HepG2 (cell line): ENCODE results near the gene ZNF75A. TPM values are rescaled to one million over a fixed set of nuclear protein-coding genes. Genes with fewer than 3 reads are reported as not detected.

Source experiments
- ATF7 ChIP-seq, 2 experiments: fragments of 450-650 bp in 1 of 2; sonication (generic) in 1 of 2; formaldehyde crosslinking in 1 of 2; IDR thresholded peaks; 2 replicates each; pipeline versions ENCODE4 v1.4.0 to v1.6.1; 2016 to 2020; ENCODE audit warnings: antibody characterized with exemption in 1 of 2, mild to moderate bottlenecking in 1 of 2, missing genetic modification reagents in 1 of 2
- FOXA3 ChIP-seq: IDR thresholded peaks from 2 replicates; pipeline ENCODE4 v1.6.1; 2016; ENCODE audit warnings: missing genetic modification reagents, missing compliant biosample characterization
- ISL2 ChIP-seq: sonication (generic); formaldehyde crosslinking; IDR thresholded peaks from 2 replicates; pipeline ENCODE4 v1.5.0; 2020; ENCODE audit warnings: missing genetic modification reagents
- MXI1 ChIP-seq: IDR thresholded peaks from 3 replicates; pipeline ENCODE4 v1.6.1; 2012; ENCODE audit warnings: low read depth, low read length, inconsistent platforms, borderline replicate concordance
- SMAD1 ChIP-seq: sonication (generic); formaldehyde crosslinking; IDR thresholded peaks from 2 replicates; pipeline ENCODE4 v1.4.0; 2020; ENCODE audit warnings: missing genetic modification reagents, low read depth, mild to moderate bottlenecking, borderline replicate concordance
- SNAI1 ChIP-seq: sonication (generic); formaldehyde crosslinking; IDR thresholded peaks from 2 replicates; pipeline ENCODE4 v1.5.0; 2020; ENCODE audit warnings: mild to moderate bottlenecking, missing genetic modification reagents, borderline replicate concordance
- TCF7 ChIP-seq: sonication (generic); IDR thresholded peaks from 2 replicates; pipeline ENCODE4 v1.6.1; 2016; ENCODE audit warnings: antibody characterized with exemption, low read depth
- ZBTB3 ChIP-seq: sonication (generic); formaldehyde crosslinking; IDR thresholded peaks from 2 replicates; pipeline ENCODE4 v1.4.0; 2020; ENCODE audit warnings: low read depth, mild to moderate bottlenecking, moderate library complexity, missing genetic modification reagents, borderline replicate concordance
- ZBTB8A ChIP-seq: sonication (generic); formaldehyde crosslinking; IDR thresholded peaks from 2 replicates; pipeline ENCODE4 v1.4.0; 2020; ENCODE audit warnings: mild to moderate bottlenecking, low read depth, missing genetic modification reagents, borderline replicate concordance
- ZFP91 ChIP-seq: sonication (generic); formaldehyde crosslinking; IDR thresholded peaks from 2 replicates; pipeline ENCODE4 v1.9.0; 2022; ENCODE audit warnings: missing genetic modification reagents, mild to moderate bottlenecking, borderline replicate concordance
- ZHX2 ChIP-seq, 2 experiments: sonication (generic) in 1 of 2; formaldehyde crosslinking in 1 of 2; IDR thresholded peaks; 2 replicates each; pipeline versions ENCODE4 v1.6.1 to v1.9.0; 2014 to 2022; ENCODE audit warnings: antibody characterized with exemption in 1 of 2, borderline replicate concordance in 1 of 2, inconsistent platforms in 1 of 2, low read depth in 1 of 2, missing genetic modification reagents in 1 of 2
- ZNF550 ChIP-seq: sonication (generic); formaldehyde crosslinking; IDR thresholded peaks from 2 replicates; pipeline ENCODE4 v1.4.0; 2020; ENCODE audit warnings: mild to moderate bottlenecking, missing genetic modification reagents, borderline replicate concordance
- ZNF605 ChIP-seq: sonication (generic); formaldehyde crosslinking; IDR thresholded peaks from 2 replicates; pipeline ENCODE4 v1.8.0; 2022; ENCODE audit warnings: mild to moderate bottlenecking, missing genetic modification reagents
- ZNF737 ChIP-seq: sonication (generic); formaldehyde crosslinking; IDR thresholded peaks from 2 replicates; pipeline ENCODE4 v1.5.0; 2020; ENCODE audit warnings: missing genetic modification reagents, mild to moderate bottlenecking, borderline replicate concordance
- ZNF816 ChIP-seq: sonication (generic); formaldehyde crosslinking; IDR thresholded peaks from 2 replicates; pipeline ENCODE4 v1.8.0; 2022; ENCODE audit warnings: missing genetic modification reagents, mild to moderate bottlenecking, borderline replicate concordance
- polyA plus RNA-seq, 8 experiments: library from polyadenylated mRNA; depleted of rRNA in 3 of 8; stranded (reverse) in 7 of 8; unstranded in 1 of 8; fragments of >200 nt; fragmentation: Illumina TruSeq in 4 of 8; extraction: Trizol in 4 of 8; gene quantifications; 2 replicates each; pipeline versions ENCODE4 v1.2.1 to v1.2.3, GENCODE V29; 2011 to 2016; ENCODE audit warnings: low read depth in 4 of 8, missing spikeins in 1 of 8, mixed read lengths in 1 of 8; ENCODE audit not compliant: insufficient read depth in 1 of 8
- total RNA-seq, 5 experiments: library from RNA; depleted of rRNA; stranded (reverse); fragments of >200 nt; fragmentation: Illumina TruSeq; extraction: Trizol; gene quantifications; 2 replicates each; pipeline ENCODE4 v1.2.3, GENCODE V29; 2016; ENCODE audit warnings: low read depth in 1 of 5
- TF ChIP-seq, protein P1 (sequence below): sonication (generic); formaldehyde crosslinking; IDR thresholded peaks from 2 replicates; pipeline ENCODE4 v1.4.0; 2020; ENCODE audit warnings: missing genetic modification reagents

The ZNF75A gene
- total and polyA plus RNA-seq, 2 of the 13 experiments (the other 11 are each of a cell fraction or from before 2014, with no cell fraction given), result 1.4 to 2.1 TPM

DNA sequence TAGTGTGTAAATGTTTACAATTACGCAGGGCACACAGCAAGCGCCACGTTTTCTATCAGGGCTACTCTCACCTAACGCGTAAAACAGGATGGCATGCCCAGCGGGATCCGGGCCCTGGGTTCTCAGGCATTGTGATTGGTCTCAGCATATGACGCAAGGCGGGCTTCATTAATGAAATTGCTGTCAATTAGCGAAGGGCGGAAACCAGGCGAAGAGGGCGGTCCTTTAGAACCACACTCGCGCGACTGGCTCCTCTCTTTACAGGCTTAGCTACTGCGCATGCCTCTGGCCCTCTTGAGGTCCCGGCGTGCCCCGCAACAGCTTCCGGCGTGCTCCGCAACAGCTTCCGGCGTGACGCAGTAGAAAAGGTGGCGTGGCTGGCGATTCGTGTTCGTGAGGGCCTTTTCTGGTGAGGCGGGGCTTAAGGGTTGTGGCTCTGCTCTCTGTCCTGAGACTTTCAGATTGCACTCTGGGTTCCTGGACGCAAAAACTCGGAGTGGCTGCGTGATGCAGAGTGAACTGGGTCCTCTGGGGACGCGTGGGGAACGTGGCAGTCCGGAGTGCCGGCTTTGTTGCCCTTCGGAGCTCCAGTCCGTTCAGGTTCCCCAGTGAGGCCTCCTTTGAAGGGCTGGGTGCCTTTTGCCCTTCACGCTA, 59.6 kb downstream of the ZNF75A start (continued):
- TF ChIP-seq ZHX2 (IDR thresholded peaks at IDR 0.05; ENCODE audit: low read depth) (peak; percentile 70; the same call in 1 of the 2 replicates), ZHX2 (CRISPR knock-in tag; IDR thresholded peaks at IDR 0.05; ENCODE audit: borderline replicate concordance) (no peak), FOXA3 (no peak), ISL2 (peak; percentile 37; the same call in 1 of the 2 replicates), SMAD1 (CRISPR knock-in tag) (no peak), ZNF550 (CRISPR knock-in tag) (no peak), SNAI1 (CRISPR knock-in tag) (no peak), MXI1 (peak; percentile 83; the same call in 1 of the 3 replicates), TCF7 (no peak), ATF7 (IDR thresholded peaks at IDR 0.05) (0 out of 2 replicates have a peak, but pooled peaks have one; percentile 23), ATF7 (CRISPR knock-in tag; IDR thresholded peaks at IDR 0.05) (0 out of 2 replicates have a peak, but pooled peaks have one; percentile 32), ZBTB8A (no peak), ZFP91 (CRISPR knock-in tag) (peak; percentile 56; the same call in 1 of the 2 replicates), ZNF816 (CRISPR knock-in tag) (no peak), ZBTB3 (CRISPR knock-in tag) (no peak), ZNF737 (CRISPR knock-in tag) (no peak), ZNF605 (CRISPR knock-in tag) (peak; percentile 90)
- TF ChIP-seq, protein P1, sequence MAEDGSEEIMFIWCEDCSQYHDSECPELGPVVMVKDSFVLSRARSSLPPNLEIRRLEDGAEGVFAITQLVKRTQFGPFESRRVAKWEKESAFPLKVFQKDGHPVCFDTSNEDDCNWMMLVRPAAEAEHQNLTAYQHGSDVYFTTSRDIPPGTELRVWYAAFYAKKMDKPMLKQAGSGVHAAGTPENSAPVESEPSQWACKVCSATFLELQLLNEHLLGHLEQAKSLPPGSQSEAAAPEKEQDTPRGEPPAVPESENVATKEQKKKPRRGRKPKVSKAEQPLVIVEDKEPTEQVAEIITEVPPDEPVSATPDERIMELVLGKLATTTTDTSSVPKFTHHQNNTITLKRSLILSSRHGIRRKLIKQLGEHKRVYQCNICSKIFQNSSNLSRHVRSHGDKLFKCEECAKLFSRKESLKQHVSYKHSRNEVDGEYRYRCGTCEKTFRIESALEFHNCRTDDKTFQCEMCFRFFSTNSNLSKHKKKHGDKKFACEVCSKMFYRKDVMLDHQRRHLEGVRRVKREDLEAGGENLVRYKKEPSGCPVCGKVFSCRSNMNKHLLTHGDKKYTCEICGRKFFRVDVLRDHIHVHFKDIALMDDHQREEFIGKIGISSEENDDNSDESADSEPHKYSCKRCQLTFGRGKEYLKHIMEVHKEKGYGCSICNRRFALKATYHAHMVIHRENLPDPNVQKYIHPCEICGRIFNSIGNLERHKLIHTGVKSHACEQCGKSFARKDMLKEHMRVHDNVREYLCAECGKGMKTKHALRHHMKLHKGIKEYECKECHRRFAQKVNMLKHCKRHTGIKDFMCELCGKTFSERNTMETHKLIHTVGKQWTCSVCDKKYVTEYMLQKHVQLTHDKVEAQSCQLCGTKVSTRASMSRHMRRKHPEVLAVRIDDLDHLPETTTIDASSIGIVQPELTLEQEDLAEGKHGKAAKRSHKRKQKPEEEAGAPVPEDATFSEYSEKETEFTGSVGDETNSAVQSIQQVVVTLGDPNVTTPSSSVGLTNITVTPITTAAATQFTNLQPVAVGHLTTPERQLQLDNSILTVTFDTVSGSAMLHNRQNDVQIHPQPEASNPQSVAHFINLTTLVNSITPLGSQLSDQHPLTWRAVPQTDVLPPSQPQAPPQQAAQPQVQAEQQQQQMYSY (CRISPR knock-in tag), result no peak
